ENCODE measurements around the gene ZNF268.

ZNF268 gene

DNA sequence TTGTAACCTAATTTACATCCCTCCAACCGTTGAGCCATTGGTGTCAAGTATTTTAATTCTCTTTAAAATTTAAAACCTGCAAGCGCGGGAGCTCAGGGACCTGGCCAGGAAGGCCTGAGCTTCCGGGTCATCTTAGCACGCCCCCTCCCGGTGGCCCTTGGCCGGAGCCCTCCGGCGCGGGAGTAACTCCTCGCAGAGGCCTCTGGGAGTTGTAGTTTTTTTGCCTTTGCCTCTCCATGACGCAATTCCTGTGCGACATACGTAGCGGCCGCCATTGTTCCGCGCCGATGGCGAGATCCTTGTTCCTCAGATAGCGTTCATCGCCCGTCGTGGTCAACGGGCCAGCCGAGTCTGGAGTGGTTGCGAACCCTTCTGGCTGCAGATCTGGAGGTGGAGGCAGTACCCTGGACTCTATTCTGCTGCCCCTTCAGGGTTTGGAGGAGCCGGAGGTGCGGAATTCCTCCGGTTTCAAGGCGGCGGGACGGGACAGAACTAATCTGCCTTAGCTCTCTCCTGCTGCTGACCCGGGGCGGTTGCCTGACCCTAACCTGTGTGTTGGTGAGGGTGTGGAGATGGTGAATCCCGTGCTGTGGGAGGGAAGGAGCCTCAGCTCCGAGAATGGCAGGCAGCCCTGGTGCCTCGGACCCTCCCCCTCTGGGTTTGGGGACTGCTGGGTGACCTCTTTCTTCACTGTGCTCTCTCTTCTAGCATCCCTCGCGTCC lies at the start of gene ZNF268:
Gene ZNF268 (plus strand): TSS at position 258 of the 722 bp plus-strand sequence. CDS start 503 bp downstream, outside the sequence.
- DNase-seq: peak; percentile 92

DNA sequence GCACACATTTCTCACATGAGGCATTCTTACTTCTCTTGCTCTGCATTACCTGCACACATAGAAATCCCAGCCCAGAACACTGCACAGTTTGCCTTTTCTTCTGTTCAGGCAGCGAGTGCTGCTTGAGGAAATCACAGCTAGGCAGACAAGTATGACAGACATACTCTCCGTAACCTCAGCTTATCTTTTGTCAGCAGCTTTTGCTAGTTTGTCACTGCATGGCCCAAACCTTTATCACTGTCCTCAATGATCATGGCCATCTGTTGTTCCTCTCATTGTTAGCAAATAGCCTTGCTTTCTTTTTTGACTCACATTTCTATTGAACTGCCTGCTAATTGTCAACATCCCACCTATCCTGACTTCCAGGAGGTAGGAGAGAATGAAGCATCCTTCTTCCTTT lies 45.5 kb upstream of the ZNF268 start:
- DNase-seq: no peak

DNA sequence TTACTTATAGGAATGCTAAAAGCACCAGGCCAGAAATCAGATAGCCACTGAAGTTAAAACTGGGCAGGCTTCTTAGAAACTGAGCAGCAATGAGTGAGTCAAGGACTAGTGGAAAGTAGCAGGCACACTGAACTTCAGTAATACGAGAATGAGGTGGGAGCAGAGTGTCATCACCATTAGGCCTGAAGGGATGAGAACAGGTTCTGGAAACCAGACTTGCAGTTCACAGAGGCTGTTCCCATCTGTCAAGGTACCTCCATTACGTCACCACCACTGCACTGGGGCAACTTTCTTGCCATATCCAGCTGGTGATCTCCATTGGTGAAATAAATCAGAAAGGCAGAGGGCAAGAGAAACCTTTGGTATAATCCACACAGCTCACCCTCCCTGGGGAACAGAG lies 35.3 kb upstream of the ZNF268 start:
- DNase-seq: no peak

DNA sequence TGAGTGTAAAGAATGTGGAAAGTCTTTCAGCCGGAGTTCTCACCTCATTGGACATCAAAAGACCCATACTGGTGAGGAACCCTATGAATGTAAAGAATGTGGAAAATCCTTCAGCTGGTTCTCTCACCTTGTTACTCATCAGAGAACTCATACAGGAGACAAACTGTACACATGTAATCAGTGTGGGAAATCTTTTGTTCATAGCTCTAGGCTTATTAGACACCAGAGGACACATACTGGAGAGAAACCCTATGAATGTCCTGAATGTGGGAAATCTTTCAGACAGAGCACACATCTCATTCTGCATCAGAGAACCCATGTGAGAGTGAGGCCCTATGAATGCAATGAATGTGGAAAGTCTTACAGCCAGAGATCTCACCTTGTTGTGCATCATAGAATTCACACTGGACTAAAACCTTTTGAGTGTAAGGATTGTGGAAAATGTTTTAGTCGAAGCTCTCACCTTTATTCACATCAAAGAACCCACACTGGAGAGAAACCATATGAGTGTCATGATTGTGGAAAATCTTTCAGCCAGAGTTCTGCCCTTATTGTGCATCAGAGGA lies 25.1 kb upstream of the ZNF268 start:
- DNase-seq: no peak

DNA sequence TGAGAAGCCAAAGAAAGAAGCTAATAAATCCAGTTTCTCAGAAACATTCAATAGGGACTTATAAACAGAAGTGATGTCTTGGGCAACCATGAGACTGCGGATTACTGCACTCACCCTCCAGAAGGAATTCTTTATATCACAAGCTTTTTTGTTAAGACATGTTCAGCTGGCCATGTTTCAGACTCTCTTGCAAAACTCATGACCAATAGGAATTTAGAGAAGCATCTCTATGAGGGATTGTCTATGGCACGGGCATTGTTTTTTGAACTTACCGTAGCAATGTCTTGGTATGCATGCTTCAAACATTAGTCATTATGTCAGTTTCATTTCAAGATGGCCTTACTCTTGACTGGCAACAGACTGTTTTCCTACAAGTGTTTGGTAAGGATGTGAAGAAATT lies 15.5 kb upstream of the ZNF268 start:
- no peak for DNase-seq

DNA sequence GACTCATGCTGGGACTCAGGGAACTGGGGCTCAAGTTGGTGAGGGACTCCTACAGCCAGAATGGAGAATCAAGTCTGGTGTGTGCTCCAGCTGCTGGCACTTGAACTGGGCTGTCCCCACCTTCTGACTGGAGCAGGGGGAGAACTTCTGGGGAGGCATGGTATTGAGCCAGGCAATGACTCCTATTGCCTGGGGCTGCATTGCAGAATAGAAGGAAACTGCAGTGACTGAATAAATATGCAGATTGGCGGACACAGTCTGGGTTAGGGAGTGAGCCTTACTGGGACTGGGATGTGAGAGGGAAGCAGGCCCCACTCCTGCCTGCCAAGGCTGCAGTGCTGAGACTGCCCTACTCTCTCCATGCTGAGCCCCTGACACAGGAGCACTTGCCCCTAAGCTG lies 8.8 kb upstream of the ZNF268 start:
- no peak for DNase-seq

DNA sequence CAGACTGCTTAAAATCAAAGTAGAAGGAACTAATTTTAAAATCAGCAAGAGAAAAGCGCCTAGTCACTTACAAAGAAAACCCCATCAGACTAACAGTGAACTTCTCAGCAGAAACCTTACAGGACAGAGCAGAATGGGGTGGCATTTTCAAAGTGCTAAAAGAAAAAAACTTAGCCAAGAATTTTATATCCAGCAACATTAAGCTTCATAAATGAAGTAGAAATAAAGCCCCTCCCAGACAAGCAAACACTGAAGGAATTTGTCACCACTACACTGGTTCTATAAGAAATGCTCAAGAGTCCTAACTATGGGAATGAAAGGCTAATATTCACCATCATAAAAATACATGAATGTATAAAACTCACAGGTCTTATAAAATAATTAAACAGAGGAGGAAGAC lies 6.4 kb upstream of the ZNF268 start:
- no peak for DNase-seq

DNA sequence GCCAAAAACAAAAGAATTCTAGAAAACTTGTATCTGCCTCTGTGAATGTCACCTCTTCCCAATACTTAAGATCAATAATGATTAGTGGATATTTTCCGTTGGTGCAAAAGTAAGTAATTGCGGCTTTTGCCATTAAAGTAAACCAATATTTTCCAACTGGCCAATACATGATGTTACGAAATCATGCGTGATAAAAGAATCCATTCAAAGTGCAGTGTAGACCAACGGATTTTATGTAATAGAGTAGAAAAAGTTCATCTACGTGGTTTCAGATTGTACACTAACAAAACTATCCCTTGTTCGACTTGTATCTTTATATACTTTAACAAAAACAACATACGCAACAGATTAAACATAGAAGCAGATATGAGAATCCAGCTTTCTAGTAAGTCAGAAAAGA lies 626 bp upstream of the ZNF268 start:
- DNase-seq: no peak

DNA sequence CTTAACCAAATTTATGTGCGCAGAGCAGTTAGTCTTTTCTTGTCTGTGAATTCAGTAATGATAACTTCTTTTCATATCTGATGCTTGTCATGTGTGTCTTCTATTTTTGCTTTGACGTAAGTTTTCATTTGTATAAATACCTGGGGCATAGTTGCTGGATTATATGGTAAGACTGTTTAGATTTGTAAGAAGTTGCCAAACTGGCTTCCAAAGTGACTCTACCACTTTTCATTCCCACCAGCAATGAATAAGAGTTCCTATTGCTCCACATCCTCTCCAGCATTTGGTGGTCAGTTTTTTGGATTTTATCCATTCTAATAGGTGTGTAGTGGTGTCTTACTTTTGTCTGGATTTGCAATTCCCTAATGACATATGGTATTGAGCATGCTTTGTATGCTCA lies 8.9 kb downstream of the ZNF268 start:
- no peak for DNase-seq

DNA sequence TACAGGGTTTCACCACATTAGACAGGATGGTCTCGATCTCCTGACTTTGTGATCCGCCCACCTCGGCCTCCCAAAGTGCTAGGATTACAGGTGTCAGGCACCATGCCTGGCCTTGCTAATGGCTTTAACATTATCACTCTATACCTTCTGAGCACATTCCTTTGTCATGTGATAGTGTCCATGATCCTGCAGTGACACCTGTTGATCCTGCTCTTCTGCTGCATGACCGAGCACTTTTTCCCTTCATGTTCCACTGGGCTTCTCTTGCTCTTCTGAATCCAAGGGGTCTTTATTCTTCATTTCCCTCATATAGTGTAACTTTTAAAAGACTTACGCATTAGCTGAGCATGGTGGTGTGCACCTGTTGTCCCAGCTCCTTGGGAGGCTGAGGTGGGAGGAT lies 11.6 kb downstream of the ZNF268 start:
- DNase-seq: no peak

DNA sequence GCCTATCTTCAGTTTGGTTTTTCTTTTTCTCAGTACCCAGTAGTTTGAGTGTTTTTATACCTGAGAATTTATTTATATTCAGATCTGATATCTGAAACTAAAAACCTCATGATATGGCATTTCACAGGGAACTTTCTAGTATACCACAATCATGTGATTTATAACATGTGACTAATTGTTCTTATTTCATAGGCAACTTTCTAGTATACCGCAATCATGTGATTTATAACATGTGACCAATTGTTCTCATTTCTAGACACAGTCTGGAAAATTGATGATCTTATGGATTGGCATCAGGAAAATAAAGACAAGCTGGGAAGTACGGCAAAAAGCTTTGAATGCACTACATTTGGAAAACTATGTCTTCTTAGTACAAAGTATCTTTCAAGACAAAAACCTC lies 20.6 kb downstream of the ZNF268 start:
- no peak for DNase-seq

DNA sequence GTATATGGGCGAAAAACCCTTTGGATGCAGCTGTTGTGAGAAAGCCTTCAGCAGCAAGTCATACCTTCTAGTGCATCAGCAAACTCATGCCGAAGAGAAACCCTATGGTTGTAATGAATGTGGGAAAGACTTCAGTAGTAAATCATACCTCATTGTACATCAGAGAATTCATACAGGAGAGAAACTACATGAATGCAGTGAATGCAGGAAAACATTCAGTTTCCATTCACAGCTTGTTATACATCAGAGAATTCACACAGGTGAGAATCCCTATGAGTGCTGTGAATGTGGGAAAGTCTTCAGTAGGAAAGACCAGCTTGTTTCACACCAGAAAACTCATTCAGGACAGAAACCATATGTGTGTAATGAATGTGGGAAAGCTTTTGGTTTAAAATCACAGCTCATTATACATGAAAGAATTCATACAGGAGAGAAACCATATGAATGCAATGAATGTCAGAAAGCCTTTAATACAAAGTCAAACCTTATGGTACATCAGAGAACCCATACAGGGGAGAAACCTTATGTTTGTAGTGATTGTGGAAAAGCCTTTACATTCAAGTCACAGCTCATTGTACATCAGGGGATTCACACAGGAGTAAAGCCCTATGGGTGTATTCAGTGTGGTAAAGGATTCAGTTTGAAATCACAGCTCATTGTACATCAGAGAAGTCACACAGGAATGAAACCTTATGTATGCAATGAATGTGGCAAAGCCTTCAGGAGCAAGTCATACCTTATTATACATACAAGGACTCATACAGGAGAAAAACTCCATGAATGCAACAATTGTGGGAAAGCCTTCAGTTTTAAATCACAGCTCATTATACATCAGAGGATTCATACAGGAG lies 21.4 kb downstream of the ZNF268 start:
- DNase-seq: no peak

DNA sequence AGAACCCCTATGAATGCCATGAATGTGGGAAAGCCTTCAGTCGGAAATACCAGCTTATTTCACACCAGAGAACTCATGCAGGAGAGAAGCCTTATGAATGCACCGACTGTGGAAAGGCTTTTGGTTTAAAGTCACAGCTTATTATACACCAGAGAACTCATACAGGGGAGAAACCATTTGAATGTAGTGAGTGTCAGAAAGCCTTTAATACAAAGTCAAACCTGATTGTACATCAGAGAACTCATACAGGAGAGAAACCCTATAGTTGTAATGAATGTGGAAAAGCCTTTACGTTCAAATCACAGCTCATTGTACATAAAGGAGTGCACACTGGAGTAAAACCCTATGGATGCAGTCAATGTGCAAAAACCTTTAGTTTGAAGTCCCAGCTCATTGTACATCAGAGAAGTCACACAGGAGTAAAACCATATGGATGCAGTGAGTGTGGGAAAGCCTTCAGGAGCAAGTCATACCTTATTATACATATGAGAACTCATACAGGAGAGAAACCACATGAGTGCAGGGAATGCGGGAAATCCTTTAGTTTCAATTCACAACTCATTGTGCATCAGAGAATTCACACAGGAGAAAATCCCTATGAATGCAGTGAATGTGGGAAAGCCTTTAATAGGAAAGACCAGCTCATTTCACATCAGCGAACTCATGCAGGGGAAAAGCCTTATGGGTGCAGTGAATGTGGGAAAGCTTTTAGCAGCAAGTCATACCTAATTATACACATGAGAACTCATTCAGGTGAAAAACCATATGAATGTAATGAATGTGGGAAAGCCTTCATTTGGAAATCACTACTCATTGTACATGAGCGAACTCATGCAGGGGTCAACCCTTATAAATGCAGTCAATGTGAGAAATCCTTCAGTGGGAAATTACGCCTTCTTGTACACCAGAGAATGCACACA lies 22.3 kb downstream of the ZNF268 start:
- no peak for DNase-seq

DNA sequence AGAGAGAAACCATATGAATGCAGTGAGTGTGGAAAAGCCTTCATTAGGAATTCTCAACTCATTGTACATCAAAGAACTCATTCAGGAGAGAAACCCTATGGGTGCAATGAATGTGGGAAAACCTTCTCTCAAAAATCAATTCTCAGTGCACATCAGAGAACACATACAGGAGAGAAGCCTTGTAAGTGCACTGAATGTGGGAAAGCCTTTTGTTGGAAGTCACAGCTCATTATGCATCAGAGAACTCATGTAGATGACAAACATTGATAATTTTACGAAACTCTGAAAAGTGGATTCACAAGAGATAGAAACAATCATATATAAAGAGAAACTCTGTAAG lies 22.9 kb downstream of the ZNF268 start:
- DNase-seq: no peak

DNA sequence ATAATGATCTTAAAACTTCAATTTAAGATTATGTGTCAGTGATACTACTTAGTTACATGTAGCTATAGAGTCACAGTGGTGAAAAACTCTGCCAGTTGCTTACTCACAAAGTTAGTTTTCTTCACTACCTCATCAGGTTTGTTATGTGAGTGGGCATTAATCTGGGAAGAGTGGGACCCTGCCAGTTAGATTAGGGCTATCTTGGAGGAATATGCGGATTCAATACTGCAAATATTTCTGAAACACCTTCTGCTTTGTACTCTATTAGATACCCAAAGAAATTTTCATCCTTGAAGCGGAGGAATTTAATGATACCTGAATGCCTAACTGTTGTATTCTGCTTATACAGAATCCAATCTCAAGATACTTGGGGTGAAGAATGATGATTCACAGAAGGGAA lies 25.1 kb downstream of the ZNF268 start:
- DNase-seq: no peak

DNA sequence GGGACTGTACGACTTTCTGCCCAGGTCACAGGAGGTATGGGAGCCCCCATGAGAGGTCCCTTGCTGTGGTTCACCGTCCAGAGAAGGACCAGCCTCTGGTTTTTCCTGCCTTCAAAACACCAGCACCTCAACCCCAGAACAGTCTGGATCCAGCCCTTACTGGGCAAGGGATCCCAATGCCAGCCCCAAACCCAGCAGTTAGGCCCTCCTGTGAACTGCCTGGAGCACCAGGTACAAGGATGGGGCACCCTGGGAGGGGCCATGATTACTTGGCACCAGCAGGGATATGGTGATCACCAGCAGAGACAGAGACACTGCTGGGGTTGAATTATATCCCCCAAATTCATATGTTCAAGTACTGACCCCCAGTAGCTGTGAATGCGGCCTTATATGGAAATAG lies 34.4 kb downstream of the ZNF268 start:
- DNase-seq: no peak

DNA sequence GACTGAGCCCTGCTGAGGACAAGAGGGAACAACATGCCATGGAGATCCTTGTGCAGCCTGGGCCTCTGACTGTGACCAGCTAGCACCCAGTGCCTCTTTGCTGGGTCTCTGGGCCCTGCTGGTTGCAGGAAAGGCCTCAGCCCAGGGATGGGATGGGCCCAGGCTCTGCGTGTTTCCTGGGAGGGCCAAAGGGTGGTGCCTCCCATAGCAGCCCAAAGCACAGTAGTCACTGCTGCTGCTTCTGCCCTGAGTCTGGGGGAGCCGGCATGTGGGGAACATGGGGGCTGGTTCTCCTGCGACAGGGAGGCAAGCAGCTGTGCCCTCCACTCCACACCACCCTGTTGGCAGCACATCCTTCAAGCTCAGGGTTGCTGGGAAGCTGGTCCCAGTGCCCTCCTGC lies 35.9 kb downstream of the ZNF268 start:
- no peak for DNase-seq

DNA sequence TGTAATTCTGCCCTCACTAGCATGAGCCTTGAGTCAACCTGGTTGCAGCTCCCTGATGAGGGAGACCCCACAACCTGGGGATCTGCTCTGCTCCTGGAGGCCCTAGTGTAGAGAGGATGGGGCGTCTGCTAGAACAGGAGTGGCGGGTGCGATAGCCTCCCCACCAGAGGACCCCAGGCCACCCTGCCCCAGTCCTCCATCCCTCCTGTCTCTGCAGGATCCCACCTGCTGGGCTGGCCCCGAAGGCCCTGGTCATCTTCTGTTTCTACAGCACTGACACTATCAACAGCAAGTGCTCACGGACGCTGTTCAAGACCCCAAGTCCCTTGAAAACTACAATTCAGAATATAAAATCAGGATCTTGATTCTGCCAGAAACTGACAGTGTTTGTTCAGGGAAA lies 39.2 kb downstream of the ZNF268 start:
- no peak for DNase-seq

DNA sequence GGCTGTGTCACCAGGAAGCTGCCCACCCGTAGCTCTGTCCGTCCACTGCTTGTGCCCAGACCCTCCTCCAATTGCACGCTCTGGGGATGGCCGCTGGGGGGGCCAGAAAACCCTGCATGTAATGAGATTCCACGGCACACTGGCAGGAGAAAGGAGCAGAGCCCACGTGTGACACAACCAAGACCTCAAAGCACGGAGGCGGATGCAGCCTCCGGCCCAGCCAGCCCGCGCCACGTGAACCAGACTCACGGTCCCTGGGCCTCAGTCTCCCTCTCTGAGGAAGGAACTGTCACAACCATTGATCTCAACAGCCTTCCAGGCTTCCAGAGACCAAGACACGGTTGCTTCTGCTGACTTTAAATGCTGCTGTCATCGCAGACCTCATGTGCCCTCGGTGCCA lies 39.9 kb downstream of the ZNF268 start:
- no peak for DNase-seq

DNA sequence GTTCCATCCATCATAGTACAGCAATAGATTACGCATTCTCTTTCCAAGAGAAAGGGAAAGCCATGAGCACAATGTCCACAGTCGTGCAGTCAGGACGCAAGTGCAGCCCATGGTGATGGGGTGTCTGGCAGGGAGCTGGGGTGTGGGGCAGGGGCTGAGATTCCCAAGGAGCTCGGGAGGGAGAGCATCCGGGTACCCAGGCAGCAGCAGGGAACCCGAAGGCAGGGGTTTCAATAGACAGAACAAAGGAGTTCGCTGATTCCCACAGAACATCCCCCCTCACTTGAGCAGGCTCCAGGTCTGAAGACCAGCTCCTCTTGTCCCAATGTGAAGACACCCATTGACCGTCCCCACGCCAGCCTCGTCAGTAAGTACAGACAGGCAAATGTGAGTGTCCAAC lies 40.9 kb downstream of the ZNF268 start:
- no peak for DNase-seq

DNA sequence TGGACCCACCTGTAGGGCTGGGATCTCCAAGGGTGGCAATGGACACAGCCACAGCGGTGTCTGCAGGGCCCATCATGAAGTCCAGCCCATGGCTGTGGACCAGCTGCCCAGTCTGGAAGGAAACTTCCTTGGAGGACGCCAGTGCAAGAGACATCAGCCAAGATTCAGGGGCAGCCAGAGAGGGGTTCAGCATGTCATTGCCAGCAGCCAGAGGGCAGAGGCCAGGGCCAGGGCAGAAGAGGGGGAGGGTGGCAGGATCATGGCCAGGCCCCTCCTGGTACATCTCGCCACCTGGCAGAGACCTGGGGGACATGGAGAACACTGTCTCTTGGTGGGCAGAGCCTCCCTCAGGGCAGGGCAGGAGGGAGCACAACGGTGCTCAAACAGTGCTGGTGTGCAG lies 44.2 kb downstream of the ZNF268 start:
- DNase-seq: no peak

DNA sequence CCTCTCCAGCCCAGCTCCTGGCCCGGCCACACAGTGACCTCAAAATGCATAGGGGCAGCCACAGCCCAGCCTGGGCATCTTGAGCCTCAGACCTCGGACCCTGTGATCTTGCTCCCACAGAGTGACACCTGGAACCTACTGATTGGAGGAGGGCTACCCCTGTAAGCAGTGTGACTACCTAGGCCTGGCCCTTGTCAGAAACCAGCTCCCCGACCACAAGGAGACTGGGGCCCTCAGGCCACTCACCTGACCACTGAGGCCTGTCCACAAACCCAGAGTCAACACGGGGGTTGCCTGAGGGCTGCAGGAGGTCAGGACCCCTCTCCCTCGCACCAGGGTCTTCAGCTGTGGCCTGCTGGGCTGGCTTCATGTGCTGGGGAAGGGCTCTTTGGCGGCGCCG lies 45.4 kb downstream of the ZNF268 start:
- no peak for DNase-seq

DNA sequence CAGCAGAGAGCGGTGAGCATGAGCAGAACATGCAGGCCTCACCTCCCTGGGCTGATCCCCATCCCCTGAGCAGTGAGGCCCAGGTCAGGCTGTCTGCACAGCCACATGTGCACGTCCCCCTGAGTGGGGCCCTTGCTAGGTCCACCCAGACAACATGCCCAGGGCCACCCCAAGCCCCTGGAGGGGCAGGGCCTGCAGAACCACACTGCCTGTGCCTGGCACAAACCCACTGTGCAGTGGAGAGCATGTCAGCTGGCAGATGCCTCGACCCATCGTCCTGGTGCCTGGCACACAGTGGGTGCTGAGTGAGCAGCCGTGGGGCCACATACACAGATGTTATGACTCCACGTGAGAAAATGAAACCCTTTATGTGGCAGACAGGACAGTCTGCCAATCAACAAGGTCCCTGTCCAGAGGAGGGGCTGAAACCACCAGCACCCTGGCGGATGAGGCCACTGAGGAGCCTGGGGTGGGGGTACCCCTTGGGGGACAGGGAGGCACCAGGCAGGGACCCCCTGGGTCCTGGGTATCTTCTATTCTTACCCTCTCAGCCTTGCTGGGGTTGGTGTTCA lies 46.1 kb downstream of the ZNF268 start:
- DNase-seq: no peak

Measured in NCI-H774 (cell line).